PFSK-1 (cell line): Measurements from ENCODE around the gene IL2.

Experiments
- FOXP2 ChIP-seq: optimal IDR thresholded peaks from 2 replicates; pipeline ENCODE3; 2011; ENCODE audit warnings: borderline replicate concordance, control low read depth, inconsistent platforms; ENCODE audit not compliant: insufficient read depth; ENCODE audit errors: extremely low read length, extremely low read depth
- POLR2AphosphoS5 ChIP-seq: IDR thresholded peaks from 2 replicates; pipeline ENCODE4 v1.6.1; 2012; ENCODE audit warnings: low read depth, mild to moderate bottlenecking, control low read depth, low read length, moderate library complexity
- SIN3A ChIP-seq: IDR thresholded peaks from 2 replicates; pipeline ENCODE4 v1.6.1; 2012; ENCODE audit warnings: mild to moderate bottlenecking, low read length, moderate library complexity, borderline replicate concordance; ENCODE audit not compliant: insufficient read depth
- TAF1 ChIP-seq: IDR thresholded peaks from 2 replicates; pipeline ENCODE4 v1.6.1; 2012; ENCODE audit warnings: low read length, control low read depth, borderline replicate concordance; ENCODE audit not compliant: insufficient read depth
- TF ChIP-seq, protein P1 (sequence below), 2 experiments: IDR thresholded peaks; 2 replicates each; pipeline versions ENCODE4 v1.6.1 to v1.8.0; 2011 to 2012; ENCODE audit warnings: low read depth in 2 of 2, low read length in 2 of 2, control low read depth in 1 of 2, inconsistent platforms in 1 of 2, mild to moderate bottlenecking in 1 of 2, moderate library complexity in 1 of 2; ENCODE audit not compliant: insufficient read depth in 1 of 2

DNA sequence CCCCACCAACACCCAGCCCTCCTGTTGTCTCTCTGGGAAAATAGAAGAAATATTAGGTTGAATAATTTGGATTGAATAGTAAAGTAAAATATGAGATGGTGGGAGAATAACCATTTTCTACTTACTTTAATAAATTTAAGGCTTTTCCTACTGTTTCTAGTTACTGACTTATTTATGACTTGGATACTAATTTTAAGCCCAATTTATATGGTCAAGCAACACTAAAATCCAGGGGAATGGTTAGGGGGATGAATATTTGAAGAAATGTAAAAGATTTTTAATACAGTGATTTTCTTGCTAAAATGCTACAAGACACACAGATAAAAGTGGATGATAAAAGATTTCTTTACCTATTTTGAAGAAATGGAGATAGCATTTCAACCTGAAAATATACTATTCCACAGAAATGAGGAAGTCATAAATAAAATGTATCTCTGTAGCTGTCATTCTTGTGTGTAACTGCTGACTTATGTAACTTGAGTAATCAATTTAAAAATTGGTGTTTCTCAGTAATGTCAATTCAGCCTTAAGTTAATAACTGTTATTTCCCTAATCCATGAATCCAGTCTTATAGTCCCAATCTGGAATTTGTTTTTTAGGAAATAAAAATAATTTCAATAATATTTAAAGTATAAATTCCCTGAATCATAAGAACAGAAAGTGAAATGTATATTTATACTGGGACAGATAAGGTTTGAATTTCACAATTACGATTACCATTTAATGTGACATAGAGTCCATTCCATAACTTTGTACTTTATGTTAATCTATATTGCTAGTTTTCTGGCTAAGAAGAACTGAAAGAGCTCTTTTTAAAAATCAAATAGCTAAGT lies 24.3 kb upstream of the IL2 start:
- TF ChIP-seq SIN3A (no peak), FOXP2 (no peak), POLR2AphosphoS5 (no peak), TAF1 (no peak)
- TF ChIP-seq, protein P1, sequence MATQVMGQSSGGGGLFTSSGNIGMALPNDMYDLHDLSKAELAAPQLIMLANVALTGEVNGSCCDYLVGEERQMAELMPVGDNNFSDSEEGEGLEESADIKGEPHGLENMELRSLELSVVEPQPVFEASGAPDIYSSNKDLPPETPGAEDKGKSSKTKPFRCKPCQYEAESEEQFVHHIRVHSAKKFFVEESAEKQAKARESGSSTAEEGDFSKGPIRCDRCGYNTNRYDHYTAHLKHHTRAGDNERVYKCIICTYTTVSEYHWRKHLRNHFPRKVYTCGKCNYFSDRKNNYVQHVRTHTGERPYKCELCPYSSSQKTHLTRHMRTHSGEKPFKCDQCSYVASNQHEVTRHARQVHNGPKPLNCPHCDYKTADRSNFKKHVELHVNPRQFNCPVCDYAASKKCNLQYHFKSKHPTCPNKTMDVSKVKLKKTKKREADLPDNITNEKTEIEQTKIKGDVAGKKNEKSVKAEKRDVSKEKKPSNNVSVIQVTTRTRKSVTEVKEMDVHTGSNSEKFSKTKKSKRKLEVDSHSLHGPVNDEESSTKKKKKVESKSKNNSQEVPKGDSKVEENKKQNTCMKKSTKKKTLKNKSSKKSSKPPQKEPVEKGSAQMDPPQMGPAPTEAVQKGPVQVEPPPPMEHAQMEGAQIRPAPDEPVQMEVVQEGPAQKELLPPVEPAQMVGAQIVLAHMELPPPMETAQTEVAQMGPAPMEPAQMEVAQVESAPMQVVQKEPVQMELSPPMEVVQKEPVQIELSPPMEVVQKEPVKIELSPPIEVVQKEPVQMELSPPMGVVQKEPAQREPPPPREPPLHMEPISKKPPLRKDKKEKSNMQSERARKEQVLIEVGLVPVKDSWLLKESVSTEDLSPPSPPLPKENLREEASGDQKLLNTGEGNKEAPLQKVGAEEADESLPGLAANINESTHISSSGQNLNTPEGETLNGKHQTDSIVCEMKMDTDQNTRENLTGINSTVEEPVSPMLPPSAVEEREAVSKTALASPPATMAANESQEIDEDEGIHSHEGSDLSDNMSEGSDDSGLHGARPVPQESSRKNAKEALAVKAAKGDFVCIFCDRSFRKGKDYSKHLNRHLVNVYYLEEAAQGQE (IDR thresholded peaks at IDR 0.05; ENCODE audit: insufficient read depth in 1 of 2, low read depth in 2 of 2, low read length in 2 of 2): no peak
